ENCODE measurements around the gene CNNM2. TPM values are rescaled to one million over a fixed set of nuclear protein-coding genes. Genes with fewer than 3 reads are reported as not detected.

CNNM2 gene
- total and polyA plus RNA-seq, 2 donors (not counting 1 experiment from before 2014, with no cell fraction given), result 6.6 to 21.6 TPM

- no peaks in the 10 kb centered on the region for H3K4me1 ChIP-seq (ENCODE audit: control insufficient read depth in 2 of 2, insufficient read depth in 2 of 2, low read length in 2 of 2)
- peaks cover 0 to 11% of the 10 kb centered on the region in 2 experiments for H3K36me3 ChIP-seq (replicated peaks in 1 of 2; ENCODE audit: control extremely low read depth in 1 of 2, control insufficient read depth in 1 of 2, extremely low read depth in 1 of 2, insufficient read depth in 2 of 2, low read length in 1 of 2)
- H3K27me3 Mint-ChIP-seq, result no peaks in the 10 kb centered on the region
- TF ChIP-seq EZH2 (IDR thresholded peaks at IDR 0.05; ENCODE audit: borderline replicate concordance, insufficient read depth, low read depth, low read length, poor library complexity, severe bottlenecking), result no peak
- TF ChIP-seq, protein P1, sequence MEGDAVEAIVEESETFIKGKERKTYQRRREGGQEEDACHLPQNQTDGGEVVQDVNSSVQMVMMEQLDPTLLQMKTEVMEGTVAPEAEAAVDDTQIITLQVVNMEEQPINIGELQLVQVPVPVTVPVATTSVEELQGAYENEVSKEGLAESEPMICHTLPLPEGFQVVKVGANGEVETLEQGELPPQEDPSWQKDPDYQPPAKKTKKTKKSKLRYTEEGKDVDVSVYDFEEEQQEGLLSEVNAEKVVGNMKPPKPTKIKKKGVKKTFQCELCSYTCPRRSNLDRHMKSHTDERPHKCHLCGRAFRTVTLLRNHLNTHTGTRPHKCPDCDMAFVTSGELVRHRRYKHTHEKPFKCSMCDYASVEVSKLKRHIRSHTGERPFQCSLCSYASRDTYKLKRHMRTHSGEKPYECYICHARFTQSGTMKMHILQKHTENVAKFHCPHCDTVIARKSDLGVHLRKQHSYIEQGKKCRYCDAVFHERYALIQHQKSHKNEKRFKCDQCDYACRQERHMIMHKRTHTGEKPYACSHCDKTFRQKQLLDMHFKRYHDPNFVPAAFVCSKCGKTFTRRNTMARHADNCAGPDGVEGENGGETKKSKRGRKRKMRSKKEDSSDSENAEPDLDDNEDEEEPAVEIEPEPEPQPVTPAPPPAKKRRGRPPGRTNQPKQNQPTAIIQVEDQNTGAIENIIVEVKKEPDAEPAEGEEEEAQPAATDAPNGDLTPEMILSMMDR (IDR thresholded peaks at IDR 0.05), result no peak
- DNase-seq, result no peak
- H3K27ac ChIP-seq (ENCODE audit: low read length in 2 of 2), result no peak overlapping the region
- no peak overlapping the region for H3K4me2 ChIP-seq (replicated peaks; ENCODE audit: low read depth, low read length, poor library complexity, severe bottlenecking)
- intact Hi-C loops (cut with micrococcal nuclease), result no loop called here
- H3K4me3 Mint-ChIP-seq, result no peak overlapping the region
- no peaks in the 10 kb centered on the region for H3K9me3 ChIP-seq (ENCODE audit: control extremely low read depth in 1 of 3, control insufficient read depth in 2 of 3, insufficient read depth in 1 of 3, low read length in 2 of 3)
- no peak overlapping the region for H3K9ac ChIP-seq (ENCODE audit: low read length)
- no peaks in the 10 kb centered on the region for H3K79me2 ChIP-seq (ENCODE audit: control insufficient read depth, insufficient read depth, low read length)
- no peaks in the 10 kb centered on the region for H3K9me3 Mint-ChIP-seq (ENCODE audit: insufficient read depth)
- no peaks in the 10 kb centered on the region for H3K27me3 ChIP-seq (replicated peaks in 1 of 4; ENCODE audit: control extremely low read depth in 1 of 4, control insufficient read depth in 3 of 4, insufficient read depth in 4 of 4, low read length in 3 of 4)
- no peak for ATAC-seq (ENCODE audit: low read depth)
- no peak overlapping the region for H3K4me3 ChIP-seq (ENCODE audit: control extremely low read depth in 1 of 5, extremely low read depth in 1 of 5, insufficient read depth in 1 of 5, low read depth in 2 of 5, low read length in 4 of 5)
- ChIA-PET CTCF (no interaction called here), POLR2A (no interaction called here)
- H3K4me1 Mint-ChIP-seq, result no peaks in the 10 kb centered on the region
- 100% methylated on average over 11 of the region's 11 CpGs for WGBS (ENCODE audit: insufficient coverage)
- no peak overlapping the region for H3K27ac Mint-ChIP-seq
- H4K20me1 ChIP-seq (ENCODE audit: control insufficient read depth, insufficient read depth, low read length, poor library complexity, severe bottlenecking), result no peaks in the 10 kb centered on the region
- H2AFZ ChIP-seq (ENCODE audit: insufficient read depth, low read depth, low read length, poor library complexity, severe bottlenecking), result no peak overlapping the region
These were observed 161.9 kb downstream of the CNNM2 start for GRCh38 chr10:103079946-103080345.

DNA sequence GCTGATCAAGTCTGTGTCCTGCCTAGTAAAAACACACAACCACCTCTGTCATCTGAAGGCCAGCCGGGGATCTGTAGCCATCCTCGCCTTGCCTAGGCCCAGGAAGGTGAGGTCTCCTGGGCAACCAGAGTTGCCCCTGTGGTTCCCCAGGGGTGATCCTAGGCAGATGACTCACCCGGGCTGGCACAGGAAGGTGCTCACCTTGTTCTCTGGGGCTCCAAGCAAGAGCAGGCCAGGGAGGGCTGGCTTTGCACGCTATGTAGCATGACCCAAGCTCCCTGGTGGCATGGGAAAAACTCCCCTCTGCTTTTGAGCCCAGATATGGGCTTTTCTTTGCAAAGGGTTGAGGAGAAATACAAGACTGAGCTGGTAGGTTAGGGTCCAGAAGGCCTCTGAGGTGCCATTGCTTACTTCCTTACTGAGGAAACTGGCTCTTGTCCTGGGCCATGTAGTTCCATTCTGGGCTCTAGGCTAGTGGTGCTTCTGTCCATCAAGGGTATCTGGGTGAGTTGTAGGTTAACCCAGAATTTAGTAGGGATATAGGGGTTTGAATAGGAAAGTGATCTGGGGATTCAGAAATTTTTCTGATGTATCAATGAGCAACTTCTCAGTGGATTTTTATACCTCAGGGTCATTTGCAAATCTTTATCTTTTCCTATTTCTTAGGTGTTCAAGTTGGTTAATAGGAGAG is 162.9 kb downstream of the CNNM2 start:
- TF ChIP-seq, protein P1 (IDR thresholded peaks at IDR 0.05), result no peak
- no peak for TF ChIP-seq EZH2 (IDR thresholded peaks at IDR 0.05; ENCODE audit: borderline replicate concordance, insufficient read depth, low read depth, low read length, poor library complexity, severe bottlenecking)

More for the DNA sequence above, 162.9 kb downstream of the CNNM2 start:
- POLR2A ChIA-PET, result no interaction called here
- DNase-seq (no peak), ATAC-seq (ENCODE audit: low read depth) (no peak)
- no peaks in the 10 kb centered on the region for H4K20me1 ChIP-seq (ENCODE audit: control insufficient read depth, insufficient read depth, low read length, poor library complexity, severe bottlenecking)
- 84% methylated on average over 4 of the region's 4 CpGs for WGBS (ENCODE audit: insufficient coverage)
- no peak overlapping the region for H2AFZ ChIP-seq (ENCODE audit: insufficient read depth, low read depth, low read length, poor library complexity, severe bottlenecking)
- no peak overlapping the region for H3K27ac Mint-ChIP-seq
- no peaks in the 10 kb centered on the region for H3K27me3 ChIP-seq (replicated peaks in 1 of 4; ENCODE audit: control extremely low read depth in 1 of 4, control insufficient read depth in 3 of 4, insufficient read depth in 4 of 4, low read length in 3 of 4)
- no peak overlapping the region for H3K4me3 Mint-ChIP-seq
- H3K36me3 ChIP-seq (replicated peaks in 1 of 2; ENCODE audit: control extremely low read depth in 1 of 2, control insufficient read depth in 1 of 2, extremely low read depth in 1 of 2, insufficient read depth in 2 of 2, low read length in 1 of 2), result peaks cover 0 to 15% of the 10 kb centered on the region in 2 experiments
- no peaks in the 10 kb centered on the region for H3K4me1 ChIP-seq (ENCODE audit: control insufficient read depth in 2 of 2, insufficient read depth in 2 of 2, low read length in 2 of 2)
- H3K79me2 ChIP-seq (ENCODE audit: control insufficient read depth, insufficient read depth, low read length), result no peaks in the 10 kb centered on the region
- no peak overlapping the region for H3K9ac ChIP-seq (ENCODE audit: low read length)
- H3K9me3 ChIP-seq (ENCODE audit: control extremely low read depth in 1 of 3, control insufficient read depth in 2 of 3, insufficient read depth in 1 of 3, low read length in 2 of 3), result no peaks in the 10 kb centered on the region
- intact Hi-C loops (cut with micrococcal nuclease), result no loop called here
- H3K4me3 ChIP-seq (ENCODE audit: control extremely low read depth in 1 of 5, extremely low read depth in 1 of 5, insufficient read depth in 1 of 5, low read depth in 2 of 5, low read length in 4 of 5), result no peak overlapping the region
- H3K27me3 Mint-ChIP-seq, result no peaks in the 10 kb centered on the region
- H3K9me3 Mint-ChIP-seq (ENCODE audit: insufficient read depth), result no peaks in the 10 kb centered on the region
- H3K27ac ChIP-seq (ENCODE audit: low read length in 2 of 2), result no peak overlapping the region
- CTCF ChIA-PET, result interaction anchor here (1.8 kb wide), 1 partner anchor 163 kb away, joined by 4 read pairs; the partner anchor contains the start of gene CNNM2
- H3K4me2 ChIP-seq (replicated peaks; ENCODE audit: low read depth, low read length, poor library complexity, severe bottlenecking), result no peak overlapping the region
- no peaks in the 10 kb centered on the region for H3K4me1 Mint-ChIP-seq
